Measurements from ENCODE around the gene RYK.
"Not testable (repeated sequence)": the region's sequence is repeated elsewhere in the genome, so short reads cannot be mapped to it uniquely, and the experiment has no call there.

- TF ChIP-seq POLR2AphosphoS5 (IDR thresholded peaks at IDR 0.05; ENCODE audit: borderline replicate concordance, low read depth, low read length); EZH2 (IDR thresholded peaks at IDR 0.05): not testable (repeated sequence)
Observed at GRCh38 chr3:134224796-134225156, 25.9 kb downstream of the RYK start.

All from SK-N-MC (cell line).